Activated naive CD4-positive, alpha-beta T cell treated with Interleukin-2 at 50 U/mL for 16 hours (primary cell): ENCODE data around the gene USH1G.

Experiments
- DNase-seq: peaks from one replicate; pipeline ENCODE4 v3.0.0-alpha.2; 2020

The USH1G gene

GRCh38 chr17:74953134-74953687 lies 30.2 kb upstream of the USH1G start:
- no peak for DNase-seq

GRCh38 chr17:74952431-74953133 lies 29.5 kb upstream of the USH1G start:
- DNase-seq: no peak

GRCh38 chr17:74951680-74952421 lies 28.8 kb upstream of the USH1G start:
- no peak for DNase-seq

GRCh38 chr17:74951065-74951464 lies 28.0 kb upstream of the USH1G start:
- no peak for DNase-seq

GRCh38 chr17:74950207-74950606 lies 27.2 kb upstream of the USH1G start:
- no peak for DNase-seq

- DNase-seq: no peak
Measured at GRCh38 chr17:74949455-74950115, 26.5 kb upstream of the USH1G start.

- no peak for DNase-seq
Measured at GRCh38 chr17:74947041-74947754, 24.1 kb upstream of the USH1G start.

- no peak for DNase-seq
Measured at GRCh38 chr17:74946641-74947040, 23.6 kb upstream of the USH1G start.

GRCh38 chr17:74945543-74945942 lies 22.5 kb upstream of the USH1G start:
- no peak for DNase-seq

GRCh38 chr17:74943808-74944522 lies 20.9 kb upstream of the USH1G start:
- no peak for DNase-seq

GRCh38 chr17:74941128-74941725 lies 18.2 kb upstream of the USH1G start:
- DNase-seq: no peak

- no peak for DNase-seq
Measured at GRCh38 chr17:74939534-74939933, 16.5 kb upstream of the USH1G start.

GRCh38 chr17:74938194-74938950 lies 15.3 kb upstream of the USH1G start:
- DNase-seq: no peak

- no peak for DNase-seq
Measured at GRCh38 chr17:74937064-74938051, 14.3 kb upstream of the USH1G start.

GRCh38 chr17:74936470-74936799 lies 13.4 kb upstream of the USH1G start:
- DNase-seq: no peak

GRCh38 chr17:74935585-74936469 lies 12.8 kb upstream of the USH1G start, which contains the start of gene OTOP3:
Gene OTOP3, plus strand, starts transcription at chr17:74935898. Its CDS starts 24 bp downstream, at chr17:74935922.
- no peak for DNase-seq

GRCh38 chr17:74935048-74935447 lies 12.0 kb upstream of the USH1G start:
- no peak for DNase-seq

GRCh38 chr17:74930535-74931036 lies 7.5 kb upstream of the USH1G start:
- DNase-seq: no peak

- no peak for DNase-seq
Measured at GRCh38 chr17:74928786-74929185, 5.7 kb upstream of the USH1G start.
